PC-3 (cell line): ENCODE measurements around the gene DRC3. TPM values are rescaled to one million over a fixed set of nuclear protein-coding genes. Genes with fewer than 3 reads are reported as not detected.

ENCODE experiments used
- ATAC-seq: fragments of 200-7000 bp; cut with Tn5 transposase; 2 replicates; pipeline ENCODE4 v1.9.1; 2020; ENCODE audit warnings: mild to moderate bottlenecking, moderate library complexity
- BruUV-seq: library from RNA; stranded (reverse); fragments of 400-500 nt; replicated peaks from 2 replicates; lab custom pipeline; 2021; lab: Mats Ljungman, UMichigan
- CTCF ChIA-PET: fragments of 300-600 bp; sonication (Branson Sonifier 250); formaldehyde crosslinking; loops from one replicate; lab custom pipeline; 2022; ENCODE audit warnings: antibody characterized with exemption; lab: Charles Lee
- POLR2A ChIA-PET: fragments of 300-600 bp; sonication (Branson Sonifier 250); formaldehyde crosslinking; loops from one replicate; lab custom pipeline; 2022; ENCODE audit warnings: antibody characterized with exemption; ENCODE audit not compliant: unreplicated experiment; lab: Charles Lee
- DNase-seq: peaks from one replicate; pipeline ENCODE4 v3.0.0-alpha.2; 2015
- H2AFZ ChIP-seq: fragments of 300-600 bp; sonication (generic); 2 replicates; pipeline ENCODE4 v1.6.0; 2016; ENCODE audit warnings: antibody characterized with exemption, low read length
- H3F3A ChIP-seq: fragments of 300-600 bp; sonication (generic); one replicate; pipeline ENCODE4 v1.6.0; 2017; ENCODE audit warnings: antibody characterized with exemption, low read length, control low read depth, mild to moderate bottlenecking; ENCODE audit not compliant: unreplicated experiment
- H3K27ac ChIP-seq: fragments of 300-600 bp; sonication (generic); 2 replicates; pipeline ENCODE4 v1.5.1; 2016; ENCODE audit warnings: mild to moderate bottlenecking, low read length
- H3K27me3 ChIP-seq: fragments of 300-600 bp; sonication (generic); 2 replicates; pipeline ENCODE4 v1.6.1; 2016; ENCODE audit warnings: low read length, mixed read lengths
- H3K36me3 ChIP-seq: fragments of 300-600 bp; sonication (generic); 2 replicates; pipeline ENCODE4 v1.6.1; 2016; ENCODE audit warnings: low read depth, mixed run types, low read length, mixed read lengths
- H3K4me1 ChIP-seq: fragments of 300-600 bp; sonication (generic); 2 replicates; pipeline ENCODE4 v1.5.1; 2016; ENCODE audit warnings: low read length; ENCODE audit not compliant: insufficient read depth
- H3K4me2 ChIP-seq: fragments of 300-600 bp; sonication (generic); 2 replicates; pipeline ENCODE4 v1.6.0; 2016; ENCODE audit warnings: low read length
- H3K4me3 ChIP-seq: fragments of 300-600 bp; sonication (generic); 2 replicates; pipeline ENCODE4 v1.5.1; 2016; ENCODE audit warnings: mild to moderate bottlenecking, low read length, mixed read lengths
- H3K79me2 ChIP-seq: fragments of 300-600 bp; sonication (generic); 2 replicates; pipeline ENCODE4 v1.6.1; 2017; ENCODE audit warnings: low read length, mixed read lengths
- H3K9ac ChIP-seq: fragments of 300-600 bp; sonication (generic); 2 replicates; pipeline ENCODE4 v1.6.0; 2016; ENCODE audit warnings: mild to moderate bottlenecking, low read length
- H3K9me2 ChIP-seq: fragments of 300-600 bp; sonication (generic); replicated peaks from 2 replicates; pipeline ENCODE4 v1.6.1; 2016; ENCODE audit warnings: mixed run types, low read length, mixed read lengths
- H3K9me3 ChIP-seq: fragments of 300-600 bp; sonication (generic); 2 replicates; pipeline ENCODE4 v1.6.1; 2016; ENCODE audit warnings: low read length, mixed read lengths
- H4K20me1 ChIP-seq: fragments of 300-600 bp; sonication (generic); 2 replicates; pipeline ENCODE4 v1.6.1; 2016; ENCODE audit warnings: low read length, mixed read lengths
- CTCF ChIP-seq: fragments of 300-600 bp; sonication (generic); conservative IDR thresholded peaks from 2 replicates; pipeline ENCODE4 v1.5.1; 2017; ENCODE audit warnings: antibody characterized with exemption, low read depth, mild to moderate bottlenecking, low read length
- EZH2 ChIP-seq: fragments of 300-600 bp; sonication (generic); IDR thresholded peaks from one replicate; pipeline ENCODE4 v1.6.1; 2017; ENCODE audit warnings: antibody characterized with exemption, mild to moderate bottlenecking, low read length; ENCODE audit not compliant: unreplicated experiment
- EZH2phosphoT487 ChIP-seq: fragments of 300-600 bp; sonication (generic); IDR thresholded peaks from 2 replicates; pipeline ENCODE4 v1.6.1; 2018; ENCODE audit warnings: mild to moderate bottlenecking, antibody characterized with exemption, low read length, borderline replicate concordance
- intact Hi-C: fragments of 100-400 bp; cut with micrococcal nuclease; formaldehyde crosslinking; loops from 2 replicates; pipeline ENCODE4 v1.9.0; 2023
- total RNA-seq: library from RNA; depleted of rRNA; stranded (reverse); fragments of >200 nt; gene quantifications from 2 replicates; pipeline ENCODE4 v1.2.3, GENCODE V29; 2014

DRC3 gene
- total RNA-seq, 1 experiment from 2014 or later = 1.9 TPM

- peak; percentile 49; the same call in 1 of the 2 replicates for ATAC-seq
- CTCF ChIA-PET = no interaction called here
These were observed 10.7 kb downstream of the DRC3 start for GRCh38 chr17:17983376-17983775.

GRCh38 chr17:17983776-17984175 lies 11.1 kb downstream of the DRC3 start:
- ChIA-PET POLR2A (no interaction called here), CTCF (no interaction called here)
- H3K4me2 ChIP-seq = no peak overlapping the region
- no peaks in the 10 kb centered on the region for H3K27me3 ChIP-seq
- H3K9me3 ChIP-seq = no peaks in the 10 kb centered on the region
- BruUV-seq = no TSS peak
- TF ChIP-seq EZH2phosphoT487 (no peak), CTCF (no peak)
- no peaks in the 10 kb centered on the region for H3K9me2 ChIP-seq
- no peak for DNase-seq
- H3K9ac ChIP-seq = no peak overlapping the region
- no peak for ATAC-seq
- no peak overlapping the region for H2AFZ ChIP-seq
- intact Hi-C loops = no loop called here
- H3F3A ChIP-seq = no peaks in the 10 kb centered on the region
- no peaks in the 10 kb centered on the region for H3K36me3 ChIP-seq
- H3K27ac ChIP-seq = no peak overlapping the region
- no peaks in the 10 kb centered on the region for H4K20me1 ChIP-seq
- H3K79me2 ChIP-seq = no peaks in the 10 kb centered on the region
- peaks cover 9% of the 10 kb centered on the region for H3K4me1 ChIP-seq
- no peak overlapping the region for H3K4me3 ChIP-seq

More at GRCh38 chr17:17983376-17983775, 10.7 kb downstream of the DRC3 start:
- no peaks in the 10 kb centered on the region for H4K20me1 ChIP-seq
- POLR2A ChIA-PET = no interaction called here
- H3K4me2 ChIP-seq = no peak overlapping the region
- H3K4me3 ChIP-seq = no peak overlapping the region
- intact Hi-C loops = no loop called here
- no TSS peak for BruUV-seq
- H3K79me2 ChIP-seq = no peaks in the 10 kb centered on the region
- H3K27ac ChIP-seq = no peak overlapping the region
- no peaks in the 10 kb centered on the region for H3K9me2 ChIP-seq
- no peak for TF ChIP-seq EZH2
- TF ChIP-seq CTCF = no peak
- no peak for TF ChIP-seq EZH2phosphoT487
- H3K9me3 ChIP-seq = no peaks in the 10 kb centered on the region
- no peak overlapping the region for H3K9ac ChIP-seq
- H3K4me1 ChIP-seq = peaks cover 9% of the 10 kb centered on the region
- no peak overlapping the region for H2AFZ ChIP-seq
- no peaks in the 10 kb centered on the region for H3F3A ChIP-seq
- H3K36me3 ChIP-seq = no peaks in the 10 kb centered on the region
- no peak for DNase-seq
- no peaks in the 10 kb centered on the region for H3K27me3 ChIP-seq

- POLR2A ChIA-PET = no interaction called here
- no peak for TF ChIP-seq EZH2
- intact Hi-C loops = no loop called here
These were observed 12.5 kb downstream of the DRC3 start for GRCh38 chr17:17985153-17985552.

More at GRCh38 chr17:17985153-17985552, 12.5 kb downstream of the DRC3 start:
- BruUV-seq = no TSS peak
- H3K36me3 ChIP-seq = no peaks in the 10 kb centered on the region
- CTCF ChIA-PET = no interaction called here
- H3K79me2 ChIP-seq = no peaks in the 10 kb centered on the region
- ATAC-seq = no peak
- H3K9me2 ChIP-seq = no peaks in the 10 kb centered on the region
- H3K9ac ChIP-seq = no peak overlapping the region
- H3K27ac ChIP-seq = no peak overlapping the region
- no peak overlapping the region for H3K4me3 ChIP-seq
- no peaks in the 10 kb centered on the region for H3K27me3 ChIP-seq
- no peak overlapping the region for H2AFZ ChIP-seq
- no peaks in the 10 kb centered on the region for H3F3A ChIP-seq
- no peak for DNase-seq
- no peak overlapping the region for H3K4me2 ChIP-seq
- peaks cover 20% of the 10 kb centered on the region for H3K4me1 ChIP-seq
- H4K20me1 ChIP-seq = no peaks in the 10 kb centered on the region
- no peaks in the 10 kb centered on the region for H3K9me3 ChIP-seq
